HepG2 (cell line): Measurements from ENCODE around the gene SERINC4. TPM values are rescaled to one million over a fixed set of nuclear protein-coding genes. Genes with fewer than 3 reads are reported as not detected.
"Not testable (repeated sequence)": the region's sequence is repeated elsewhere in the genome, so short reads cannot be mapped to it uniquely, and the experiment has no call there.

ENCODE experiments used
- DR1 ChIP-seq: sonication (generic); formaldehyde crosslinking; IDR thresholded peaks from 2 replicates; pipeline ENCODE4 v1.8.0; 2021; ENCODE audit warnings: mild to moderate bottlenecking, missing genetic modification reagents, inconsistent platforms
- GABPB1 ChIP-seq: IDR thresholded peaks from 2 replicates; pipeline ENCODE4 v1.6.1; 2016; ENCODE audit warnings: mild to moderate bottlenecking, missing genetic modification reagents, moderate library complexity, missing compliant biosample characterization
- HOXA3 ChIP-seq: sonication (generic); formaldehyde crosslinking; IDR thresholded peaks from 2 replicates; pipeline ENCODE4 v1.5.0; 2020; ENCODE audit warnings: missing genetic modification reagents
- MIXL1 ChIP-seq: IDR thresholded peaks from 2 replicates; pipeline ENCODE4 v1.6.1; 2016
- NFYC ChIP-seq: IDR thresholded peaks from 2 replicates; pipeline ENCODE4 v1.6.1; 2016; ENCODE audit warnings: missing genetic modification reagents, missing compliant biosample characterization
- POGZ ChIP-seq: sonication (generic); formaldehyde crosslinking; IDR thresholded peaks from 2 replicates; pipeline ENCODE4 v1.4.0; 2020; ENCODE audit warnings: mild to moderate bottlenecking, missing genetic modification reagents
- SALL2 ChIP-seq: sonication (generic); formaldehyde crosslinking; IDR thresholded peaks from 2 replicates; pipeline ENCODE4 v1.8.1; 2023; ENCODE audit warnings: mild to moderate bottlenecking, missing genetic modification reagents, inconsistent platforms
- TAF1 ChIP-seq: sonication (generic); formaldehyde crosslinking; IDR thresholded peaks from 2 replicates; pipeline ENCODE4 v1.4.0; 2020; ENCODE audit warnings: missing genetic modification reagents
- TCF12 ChIP-seq, 2 experiments: fragments of 450-650 bp in 1 of 2; sonication (generic) in 1 of 2; formaldehyde crosslinking in 1 of 2; IDR thresholded peaks; 2 replicates each; pipeline versions ENCODE4 v1.6.1 to v1.8.0; 2017 to 2022; ENCODE audit warnings: antibody characterized with exemption in 1 of 2, mild to moderate bottlenecking in 1 of 2, missing genetic modification reagents in 1 of 2, moderate library complexity in 1 of 2
- YEATS4 ChIP-seq: sonication (generic); formaldehyde crosslinking; IDR thresholded peaks from 2 replicates; pipeline ENCODE4 v1.4.0; 2020; ENCODE audit warnings: missing genetic modification reagents, borderline replicate concordance
- ZBTB39 ChIP-seq: sonication (generic); formaldehyde crosslinking; IDR thresholded peaks from 2 replicates; pipeline ENCODE4 v1.5.0; 2020; ENCODE audit warnings: missing genetic modification reagents
- ZC3H13 ChIP-seq: sonication (generic); formaldehyde crosslinking; IDR thresholded peaks from 2 replicates; pipeline ENCODE4 v1.8.1; 2023; ENCODE audit warnings: mild to moderate bottlenecking, missing genetic modification reagents, moderate library complexity
- ZNF142 ChIP-seq: sonication (generic); formaldehyde crosslinking; IDR thresholded peaks from 2 replicates; pipeline ENCODE4 v1.4.0; 2020; ENCODE audit warnings: missing genetic modification reagents
- ZNF160 ChIP-seq: sonication (generic); formaldehyde crosslinking; IDR thresholded peaks from 2 replicates; pipeline ENCODE4 v1.8.0; 2022; ENCODE audit warnings: mild to moderate bottlenecking, inconsistent platforms, missing genetic modification reagents
- ZNF225 ChIP-seq: sonication (generic); formaldehyde crosslinking; IDR thresholded peaks from 2 replicates; pipeline ENCODE4 v1.4.0; 2020; ENCODE audit warnings: mild to moderate bottlenecking, missing genetic modification reagents
- ZNF619 ChIP-seq: sonication (generic); formaldehyde crosslinking; IDR thresholded peaks from 2 replicates; pipeline ENCODE4 v1.4.0; 2020; ENCODE audit warnings: mild to moderate bottlenecking, missing genetic modification reagents
- ZNF772 ChIP-seq: sonication (generic); formaldehyde crosslinking; IDR thresholded peaks from 2 replicates; pipeline ENCODE4 v1.5.0; 2020; ENCODE audit warnings: mild to moderate bottlenecking, missing genetic modification reagents
- ZNF776 ChIP-seq: sonication (generic); formaldehyde crosslinking; IDR thresholded peaks from 2 replicates; pipeline ENCODE4 v1.4.0; 2020; ENCODE audit warnings: mild to moderate bottlenecking, missing genetic modification reagents
- ZNF777 ChIP-seq: sonication (generic); formaldehyde crosslinking; IDR thresholded peaks from 2 replicates; pipeline ENCODE4 v1.4.0; 2020; ENCODE audit warnings: missing genetic modification reagents
- polyA plus RNA-seq, 8 experiments: library from polyadenylated mRNA; depleted of rRNA in 3 of 8; stranded (reverse) in 7 of 8; unstranded in 1 of 8; fragments of >200 nt; fragmentation: Illumina TruSeq in 4 of 8; extraction: Trizol in 4 of 8; gene quantifications; 2 replicates each; pipeline versions ENCODE4 v1.2.1 to v1.2.3, GENCODE V29; 2011 to 2016; ENCODE audit warnings: low read depth in 4 of 8, missing spikeins in 1 of 8, mixed read lengths in 1 of 8; ENCODE audit not compliant: insufficient read depth in 1 of 8
- total RNA-seq, 5 experiments: library from RNA; depleted of rRNA; stranded (reverse); fragments of >200 nt; fragmentation: Illumina TruSeq; extraction: Trizol; gene quantifications; 2 replicates each; pipeline ENCODE4 v1.2.3, GENCODE V29; 2016; ENCODE audit warnings: low read depth in 1 of 5
- TF ChIP-seq, protein P1 (sequence below): sonication (generic); formaldehyde crosslinking; IDR thresholded peaks from 2 replicates; pipeline ENCODE4 v1.4.0; 2020; ENCODE audit warnings: missing genetic modification reagents

Gene SERINC4
- total and polyA plus RNA-seq, 2 of the 13 experiments (the other 11 are each of a cell fraction or from before 2014, with no cell fraction given): not detected

DNA sequence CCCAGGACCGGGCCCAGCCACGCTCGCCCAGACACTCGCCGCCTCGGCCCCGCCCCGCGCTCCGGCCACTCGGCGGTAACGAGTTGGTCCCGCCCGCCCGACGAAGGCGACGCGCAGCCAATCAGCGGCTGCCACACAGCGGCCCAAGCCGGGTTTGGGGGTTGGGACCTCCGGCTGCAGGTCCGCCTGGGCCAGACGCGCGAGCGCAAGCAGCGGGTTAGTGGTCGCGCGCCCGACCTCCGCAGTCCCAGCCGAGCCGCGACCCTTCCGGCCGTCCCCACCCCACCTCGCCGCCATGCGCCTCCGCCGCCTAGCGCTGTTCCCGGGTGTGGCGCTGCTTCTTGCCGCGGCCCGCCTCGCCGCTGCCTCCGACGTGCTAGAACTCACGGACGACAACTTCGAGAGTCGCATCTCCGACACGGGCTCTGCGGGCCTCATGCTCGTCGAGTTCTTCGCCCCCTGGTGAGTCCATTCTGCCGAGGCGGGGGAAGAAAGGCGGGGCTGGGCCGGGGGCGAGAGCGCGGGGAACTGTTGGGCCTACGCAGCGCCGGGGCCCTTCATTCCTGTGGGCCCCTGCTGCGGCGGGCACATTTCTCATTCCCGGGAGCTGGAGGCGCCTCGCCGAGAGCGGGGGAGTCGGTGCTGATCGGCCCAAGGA is 53.6 kb downstream of the SERINC4 start, which contains the start of gene PDIA3 (continued):
- peak; percentile 66 for TF ChIP-seq SALL2
- TF ChIP-seq TAF1: peak; percentile 92
- peak; percentile 88 for TF ChIP-seq YEATS4 (CRISPR knock-in tag)
- 0 out of 2 replicates have a peak, but pooled peaks have one; percentile 36 for TF ChIP-seq MIXL1 (CRISPR knock-in tag)
- TF ChIP-seq GABPB1: peak; percentile 80
- peak; percentile 74; the same call in 1 of the 2 replicates for TF ChIP-seq ZNF160 (CRISPR knock-in tag)
- TF ChIP-seq HOXA3: peak; percentile 70
- peak; percentile 96 for TF ChIP-seq DR1 (CRISPR knock-in tag)
- TF ChIP-seq ZBTB39 (CRISPR knock-in tag): peak; percentile 62; the same call in 1 of the 2 replicates
- TF ChIP-seq TCF12 (IDR thresholded peaks at IDR 0.05): not testable (repeated sequence)
- 0 out of 2 replicates have a peak, but pooled peaks have one; percentile 25 for TF ChIP-seq TCF12 (CRISPR knock-in tag; IDR thresholded peaks at IDR 0.05)
- TF ChIP-seq ZNF777 (CRISPR knock-in tag): peak; percentile 73
- TF ChIP-seq ZNF772: peak; percentile 53; the same call in 1 of the 2 replicates
- peak; percentile 68; the same call in 1 of the 2 replicates for TF ChIP-seq ZNF142 (CRISPR knock-in tag)
- TF ChIP-seq ZNF776: peak; percentile 90
- TF ChIP-seq, protein P1, sequence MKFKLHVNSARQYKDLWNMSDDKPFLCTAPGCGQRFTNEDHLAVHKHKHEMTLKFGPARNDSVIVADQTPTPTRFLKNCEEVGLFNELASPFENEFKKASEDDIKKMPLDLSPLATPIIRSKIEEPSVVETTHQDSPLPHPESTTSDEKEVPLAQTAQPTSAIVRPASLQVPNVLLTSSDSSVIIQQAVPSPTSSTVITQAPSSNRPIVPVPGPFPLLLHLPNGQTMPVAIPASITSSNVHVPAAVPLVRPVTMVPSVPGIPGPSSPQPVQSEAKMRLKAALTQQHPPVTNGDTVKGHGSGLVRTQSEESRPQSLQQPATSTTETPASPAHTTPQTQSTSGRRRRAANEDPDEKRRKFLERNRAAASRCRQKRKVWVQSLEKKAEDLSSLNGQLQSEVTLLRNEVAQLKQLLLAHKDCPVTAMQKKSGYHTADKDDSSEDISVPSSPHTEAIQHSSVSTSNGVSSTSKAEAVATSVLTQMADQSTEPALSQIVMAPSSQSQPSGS (CRISPR knock-in tag): 0 out of 2 replicates have a peak, but pooled peaks have one; percentile 32
- TF ChIP-seq NFYC (CRISPR knock-in tag): peak; percentile 86
- TF ChIP-seq ZNF225 (CRISPR knock-in tag): peak; percentile 74; the same call in 1 of the 2 replicates
- TF ChIP-seq POGZ (CRISPR knock-in tag): peak; percentile 55; the same call in 1 of the 2 replicates
- TF ChIP-seq ZC3H13 (CRISPR knock-in tag): peak; percentile 86
- TF ChIP-seq ZNF619 (CRISPR knock-in tag): peak; percentile 38; the same call in 1 of the 2 replicates
